ENCODE measurements around the gene ZCWPW1.
A peak's percentile ranks its signal among the peaks of the same experiment; 100 is the strongest.

The ZCWPW1 gene

GRCh38 chr7:100428199-100428966 lies at the start of gene ZCWPW1:
ZCWPW1 (minus strand) TSS chr7:100428703; CDS start chr7:100420649, 8,054 bp downstream.
- DNase-seq (ENCODE audit: low read depth in 2 of 2, low spot score in 1 of 2) = peak; percentile 97

- no peak for DNase-seq (ENCODE audit: low read depth in 2 of 2, low spot score in 1 of 2)
Measured at GRCh38 chr7:100477871-100478267, 49.4 kb upstream of the ZCWPW1 start.

DNA sequence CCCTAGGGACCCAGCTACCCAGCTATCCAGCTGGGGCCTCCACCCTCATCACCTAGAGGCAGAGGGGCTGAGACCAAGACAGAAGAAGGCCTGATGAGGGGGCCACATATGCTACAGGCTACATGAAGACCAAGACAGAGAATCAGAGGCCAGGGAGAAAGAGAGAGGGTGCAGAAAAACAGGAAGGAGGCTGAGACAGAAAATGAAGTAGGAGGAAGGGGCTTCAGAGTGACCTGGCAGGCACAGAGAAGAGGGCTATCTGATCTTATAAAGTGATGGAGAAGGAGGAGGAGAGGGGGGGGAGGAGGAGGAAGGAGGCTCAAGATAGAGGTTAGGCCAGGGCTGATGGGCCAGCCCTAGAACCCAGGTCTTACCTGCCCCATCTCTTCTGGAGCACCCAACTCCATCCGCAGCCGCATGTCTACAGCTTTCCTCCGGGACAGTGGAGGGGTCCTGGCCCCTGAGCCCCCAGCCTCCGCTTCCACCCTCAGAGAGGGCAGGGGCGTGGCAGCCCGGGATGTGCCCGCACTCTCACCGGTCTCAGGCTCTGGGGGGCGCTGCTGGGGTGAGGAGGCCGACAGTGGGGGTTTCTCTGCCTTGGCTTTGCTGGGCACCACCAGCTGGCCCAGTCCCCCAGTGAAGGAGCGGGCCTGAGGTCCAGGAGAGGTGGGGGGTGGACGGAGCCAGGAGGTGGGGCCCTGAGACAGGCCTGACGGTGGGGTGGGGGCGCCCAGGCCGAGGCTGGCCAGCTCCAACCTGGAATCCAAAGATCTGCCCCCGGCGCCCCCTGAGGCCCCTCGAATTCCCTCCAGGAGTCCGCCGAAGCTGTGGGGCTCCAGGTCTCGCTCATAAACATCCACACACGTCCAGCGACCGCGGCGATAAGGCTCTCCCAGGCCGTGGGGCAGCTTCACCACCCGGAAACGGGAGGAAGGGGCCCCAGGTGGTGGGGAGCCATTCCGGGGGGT lies 48.7 kb upstream of the ZCWPW1 start:
- DNase-seq (ENCODE audit: low read depth in 2 of 2, low spot score in 1 of 2) = no peak

GRCh38 chr7:100476101-100476780 lies 47.7 kb upstream of the ZCWPW1 start:
- no peak for DNase-seq (ENCODE audit: low read depth in 2 of 2, low spot score in 1 of 2)

DNA sequence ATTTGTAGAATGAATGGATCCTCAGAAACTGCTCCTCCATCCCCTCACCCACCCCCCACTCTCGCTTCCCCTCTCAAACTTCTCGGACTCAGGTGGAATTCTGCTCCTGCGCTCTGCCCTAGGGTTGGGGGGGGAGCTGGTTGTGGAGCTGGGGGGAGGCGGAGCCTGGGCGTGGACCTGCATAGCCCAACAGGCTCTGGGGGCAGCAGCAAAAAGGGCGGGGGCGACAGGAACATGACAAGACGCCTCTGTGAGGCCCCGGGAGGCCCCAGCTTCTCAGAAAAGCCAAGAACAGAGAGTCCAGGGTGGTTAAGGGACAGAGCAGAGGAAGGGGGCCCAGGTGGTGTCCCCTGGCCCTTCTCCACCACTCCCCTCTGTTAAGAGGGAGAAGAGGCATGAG lies 47.0 kb upstream of the ZCWPW1 start:
- no peak for DNase-seq (ENCODE audit: low read depth in 2 of 2, low spot score in 1 of 2)

- no peak for DNase-seq (ENCODE audit: low read depth in 2 of 2, low spot score in 1 of 2)
Measured at GRCh38 chr7:100472854-100473499, 44.5 kb upstream of the ZCWPW1 start.

DNA sequence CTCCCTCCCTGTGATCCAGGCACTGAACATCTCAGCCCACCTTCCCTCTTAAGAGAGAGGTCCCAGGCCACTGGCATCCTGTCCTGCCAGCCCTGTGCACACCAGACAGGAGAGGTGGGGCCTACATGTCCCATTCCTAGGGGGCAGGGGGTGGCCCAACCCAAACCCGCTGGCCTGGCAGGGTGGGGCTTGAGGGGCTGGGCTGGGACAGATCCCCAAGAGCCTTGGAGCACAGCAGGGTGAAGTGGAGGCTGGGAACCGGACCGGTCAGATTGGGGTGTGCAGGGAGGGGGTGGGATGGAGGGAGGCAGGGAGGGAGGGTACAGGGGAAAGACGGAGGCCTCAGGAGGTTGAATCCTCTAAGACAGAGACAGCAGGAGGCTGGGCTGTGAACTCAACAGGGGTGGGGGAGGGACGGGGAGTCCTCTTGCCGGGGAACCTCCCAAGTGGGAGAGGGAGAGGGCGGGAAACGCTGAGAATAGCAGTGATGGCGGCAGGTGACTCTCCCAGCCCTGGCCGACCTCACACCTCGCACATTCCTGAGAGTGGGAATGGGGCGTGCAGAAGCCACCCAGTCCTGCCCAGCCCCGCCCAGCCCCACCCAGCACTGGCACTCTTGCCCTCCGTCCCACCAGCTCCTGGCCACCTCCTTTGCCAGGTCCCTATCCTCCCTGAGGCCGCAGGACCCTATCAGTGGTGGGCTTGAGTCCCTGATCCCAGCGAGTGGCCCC lies 43.8 kb upstream of the ZCWPW1 start:
- DNase-seq (ENCODE audit: low read depth in 2 of 2, low spot score in 1 of 2) = no peak

- DNase-seq (ENCODE audit: low read depth in 2 of 2, low spot score in 1 of 2) = no peak
Measured at GRCh38 chr7:100471021-100471420, 42.5 kb upstream of the ZCWPW1 start.

- DNase-seq (ENCODE audit: low read depth in 2 of 2, low spot score in 1 of 2) = peak; percentile 71 to 75
Measured at GRCh38 chr7:100469227-100470044, 40.9 kb upstream of the ZCWPW1 start.

DNA sequence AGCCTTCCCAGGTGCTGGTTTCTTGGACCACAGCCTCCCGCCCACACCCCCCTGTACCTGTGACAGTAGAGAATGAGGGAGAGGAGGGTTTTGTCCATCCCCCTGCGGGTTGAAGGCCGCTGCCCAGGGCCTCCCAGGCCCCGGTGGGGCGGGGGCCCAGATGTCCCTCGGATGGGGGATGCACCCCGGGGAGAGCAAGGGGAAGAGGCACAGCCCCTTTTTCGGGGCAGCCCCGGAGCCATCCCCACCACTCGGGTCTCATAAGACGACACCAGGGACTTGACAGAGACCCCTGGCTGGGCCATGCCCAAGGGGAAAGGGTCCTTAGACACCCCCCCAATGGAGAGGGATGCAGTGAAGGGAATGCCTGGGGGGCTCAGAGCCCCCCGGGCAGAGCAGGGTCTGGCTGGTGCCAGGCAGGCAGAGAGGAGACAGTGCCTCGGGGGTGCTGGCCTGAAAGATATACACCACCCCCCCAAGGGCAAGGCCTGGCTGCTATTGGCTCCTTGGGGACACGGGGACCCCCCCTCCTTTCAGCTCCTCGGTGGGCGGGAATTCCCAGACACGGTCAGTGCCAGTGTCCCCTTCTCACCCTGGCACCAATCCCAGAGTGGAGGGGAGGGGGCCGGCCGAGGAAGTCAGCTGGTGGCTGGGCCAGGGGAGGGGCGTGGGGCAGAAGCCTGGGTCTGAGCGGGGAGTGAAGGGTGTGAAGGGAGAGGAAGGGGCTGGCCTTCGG lies 39.3 kb upstream of the ZCWPW1 start:
- no peak for DNase-seq (ENCODE audit: low read depth in 2 of 2, low spot score in 1 of 2)

- DNase-seq (ENCODE audit: low read depth in 2 of 2, low spot score in 1 of 2) = no peak
Measured at GRCh38 chr7:100466653-100467605, 38.4 kb upstream of the ZCWPW1 start.

- DNase-seq (ENCODE audit: low read depth in 2 of 2, low spot score in 1 of 2) = no peak
Measured at GRCh38 chr7:100465702-100466311, 37.3 kb upstream of the ZCWPW1 start.

- no peak for DNase-seq (ENCODE audit: low read depth in 2 of 2, low spot score in 1 of 2)
Measured at GRCh38 chr7:100465299-100465698, 36.8 kb upstream of the ZCWPW1 start.

DNA sequence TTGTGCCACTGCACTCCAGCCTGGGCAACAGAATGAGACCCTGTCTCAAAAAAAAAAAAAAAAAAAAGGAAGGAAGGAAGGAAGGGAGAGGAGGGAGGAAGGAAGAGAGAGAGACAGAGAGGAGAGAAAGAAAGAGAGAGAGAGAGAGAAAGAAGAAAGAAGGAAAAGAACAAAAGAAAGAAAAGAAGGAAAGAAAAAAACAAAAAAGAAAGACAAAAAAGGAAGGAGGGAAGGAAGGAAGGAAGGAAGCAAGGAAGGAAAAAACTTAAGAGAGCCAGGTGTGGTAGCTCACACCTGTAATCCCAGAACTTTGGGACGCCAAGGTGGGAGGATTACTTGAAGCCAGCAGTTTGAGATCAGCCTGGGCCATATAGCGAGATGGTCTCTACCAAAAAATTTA lies 36.3 kb upstream of the ZCWPW1 start:
- DNase-seq (ENCODE audit: low read depth in 2 of 2, low spot score in 1 of 2) = no peak

- DNase-seq (ENCODE audit: low read depth in 2 of 2, low spot score in 1 of 2) = no peak
Measured at GRCh38 chr7:100464210-100464660, 35.7 kb upstream of the ZCWPW1 start, which contains the start of gene SPACDR. SPACDR (minus strand) TSS chr7:100464260; CDS start chr7:100464025, 235 bp downstream.

GRCh38 chr7:100457033-100457432 lies 28.5 kb upstream of the ZCWPW1 start:
- no peak for DNase-seq (ENCODE audit: low read depth in 2 of 2, low spot score in 1 of 2)

DNA sequence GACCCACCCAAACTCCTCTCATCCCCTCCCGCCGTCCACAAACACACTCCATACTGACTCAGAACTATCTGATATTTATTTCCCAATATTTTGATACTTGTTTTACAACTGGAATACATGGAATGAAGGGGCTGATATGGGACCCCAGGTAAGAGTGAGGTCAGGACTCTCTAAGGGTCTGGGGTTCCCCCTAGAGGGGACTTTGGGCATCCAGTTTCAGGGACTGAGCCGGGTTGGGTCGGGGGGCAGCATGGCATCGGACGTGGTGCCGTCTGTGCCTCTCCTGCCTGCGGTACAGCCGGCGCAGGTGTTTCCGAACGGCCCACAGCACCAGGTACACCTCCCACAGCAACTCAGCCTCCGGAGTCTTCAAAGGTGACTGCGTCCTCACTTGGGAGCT lies 28.1 kb upstream of the ZCWPW1 start:
- DNase-seq (ENCODE audit: low read depth in 2 of 2, low spot score in 1 of 2) = no peak

All from stimulated activated CD8-positive, alpha-beta memory T cell treated with anti-CD3 and anti-CD28 coated beads, Interleukin-4, amount 100 ng/mL, for 1 hour (primary cell).